ENCODE results near the gene ZIC5. TPM values are rescaled to one million over a fixed set of nuclear protein-coding genes. Genes with fewer than 3 reads are reported as not detected.

Gene ZIC5
- polyA plus RNA-seq, 1 donor from 2014 or later, result 0.94 TPM

- peaks cover 98% of the 10 kb centered on the region for H3K27me3 ChIP-seq (ENCODE audit: insufficient read depth, low read depth, low read length)
- H3K4me3 ChIP-seq (ENCODE audit: low read length), result no peak overlapping the region
- H3K36me3 ChIP-seq (ENCODE audit: insufficient read depth, low read length), result no peaks in the 10 kb centered on the region
- no peak overlapping the region for H3K9ac ChIP-seq (ENCODE audit: low read length)
- no peak overlapping the region for H3K4me2 ChIP-seq (ENCODE audit: low read length)
- H4K20me1 ChIP-seq (ENCODE audit: insufficient read depth), result no peaks in the 10 kb centered on the region
- H3K9me2 ChIP-seq (ENCODE audit: insufficient read depth, low read length), result no peaks in the 10 kb centered on the region
- no peak overlapping the region for H2AFZ ChIP-seq (ENCODE audit: low read depth, low read length)
- H3F3A ChIP-seq (ENCODE audit: insufficient read depth, low read length, poor library complexity, severe bottlenecking), result no peaks in the 10 kb centered on the region
- peaks cover 55% of the 10 kb centered on the region for H3K79me2 ChIP-seq (replicated peaks; ENCODE audit: insufficient read depth, low read length)
- H3K9me3 ChIP-seq (ENCODE audit: low read length), result no peaks in the 10 kb centered on the region
- no peak for TF ChIP-seq REST (IDR thresholded peaks at IDR 0.05; ENCODE audit: borderline replicate concordance)
- TF ChIP-seq EP300 (conservative IDR thresholded peaks at IDR 0.05; ENCODE audit: poor library complexity, severe bottlenecking), result no peak
- TF ChIP-seq POLR2AphosphoS5 (IDR thresholded peaks at IDR 0.05), result peak; percentile 41
- no peak overlapping the region for H3K27ac ChIP-seq (ENCODE audit: low read length)
Observed at GRCh38 chr13:99991828-99992775, 20.5 kb upstream of the ZIC5 start.

- Histone ChIP-seq H3K9ac (ENCODE audit: low read length) (no peak overlapping the region), H4K20me1 (ENCODE audit: insufficient read depth) (no peaks in the 10 kb centered on the region), H3F3A (ENCODE audit: insufficient read depth, low read length, poor library complexity, severe bottlenecking) (no peaks in the 10 kb centered on the region), H3K4me2 (ENCODE audit: low read length) (no peak overlapping the region), H3K4me3 (ENCODE audit: low read length) (no peak overlapping the region), H3K27ac (ENCODE audit: low read length) (no peak overlapping the region), H3K27me3 (ENCODE audit: insufficient read depth, low read depth, low read length) (peaks cover 95% of the 10 kb centered on the region), H3K9me3 (ENCODE audit: low read length) (no peaks in the 10 kb centered on the region), H2AFZ (ENCODE audit: low read depth, low read length) (no peak overlapping the region), H3K36me3 (ENCODE audit: insufficient read depth, low read length) (no peaks in the 10 kb centered on the region), H3K79me2 (replicated peaks; ENCODE audit: insufficient read depth, low read length) (peaks cover 64% of the 10 kb centered on the region), H3K9me2 (ENCODE audit: insufficient read depth, low read length) (no peaks in the 10 kb centered on the region)
- TF ChIP-seq TAF1 (IDR thresholded peaks at IDR 0.05; ENCODE audit: low read depth), result no peak
Observed at GRCh38 chr13:99991013-99991827, 19.7 kb upstream of the ZIC5 start.

- no peak overlapping the region for H3K4me2 ChIP-seq (ENCODE audit: low read length)
Observed at GRCh38 chr13:99990126-99990977, 18.8 kb upstream of the ZIC5 start.

More at GRCh38 chr13:99990126-99990977, 18.8 kb upstream of the ZIC5 start:
- Histone ChIP-seq H3K9me3 (ENCODE audit: low read length) (no peaks in the 10 kb centered on the region), H3K9me2 (ENCODE audit: insufficient read depth, low read length) (no peaks in the 10 kb centered on the region), H3K36me3 (ENCODE audit: insufficient read depth, low read length) (no peaks in the 10 kb centered on the region), H4K20me1 (ENCODE audit: insufficient read depth) (no peaks in the 10 kb centered on the region), H3K27me3 (ENCODE audit: insufficient read depth, low read depth, low read length) (peaks cover 87% of the 10 kb centered on the region), H3F3A (ENCODE audit: insufficient read depth, low read length, poor library complexity, severe bottlenecking) (no peaks in the 10 kb centered on the region), H2AFZ (ENCODE audit: low read depth, low read length) (no peak overlapping the region), H3K9ac (ENCODE audit: low read length) (no peak overlapping the region), H3K79me2 (replicated peaks; ENCODE audit: insufficient read depth, low read length) (peaks cover 71% of the 10 kb centered on the region), H3K27ac (ENCODE audit: low read length) (no peak overlapping the region), H3K4me3 (ENCODE audit: low read length) (no peak overlapping the region)
- TF ChIP-seq SMC3 (conservative IDR thresholded peaks at IDR 0.05; ENCODE audit: poor library complexity) (no peak), TAF1 (IDR thresholded peaks at IDR 0.05; ENCODE audit: low read depth) (no peak), EP300 (conservative IDR thresholded peaks at IDR 0.05; ENCODE audit: poor library complexity, severe bottlenecking) (no peak)

Data from neural cell (in vitro differentiated cells).